ENCODE results near the gene MMP14.
"Not testable (repeated sequence)": the region's sequence is repeated elsewhere in the genome, so short reads cannot be mapped to it uniquely, and the experiment has no call there.

Gene MMP14

DNA sequence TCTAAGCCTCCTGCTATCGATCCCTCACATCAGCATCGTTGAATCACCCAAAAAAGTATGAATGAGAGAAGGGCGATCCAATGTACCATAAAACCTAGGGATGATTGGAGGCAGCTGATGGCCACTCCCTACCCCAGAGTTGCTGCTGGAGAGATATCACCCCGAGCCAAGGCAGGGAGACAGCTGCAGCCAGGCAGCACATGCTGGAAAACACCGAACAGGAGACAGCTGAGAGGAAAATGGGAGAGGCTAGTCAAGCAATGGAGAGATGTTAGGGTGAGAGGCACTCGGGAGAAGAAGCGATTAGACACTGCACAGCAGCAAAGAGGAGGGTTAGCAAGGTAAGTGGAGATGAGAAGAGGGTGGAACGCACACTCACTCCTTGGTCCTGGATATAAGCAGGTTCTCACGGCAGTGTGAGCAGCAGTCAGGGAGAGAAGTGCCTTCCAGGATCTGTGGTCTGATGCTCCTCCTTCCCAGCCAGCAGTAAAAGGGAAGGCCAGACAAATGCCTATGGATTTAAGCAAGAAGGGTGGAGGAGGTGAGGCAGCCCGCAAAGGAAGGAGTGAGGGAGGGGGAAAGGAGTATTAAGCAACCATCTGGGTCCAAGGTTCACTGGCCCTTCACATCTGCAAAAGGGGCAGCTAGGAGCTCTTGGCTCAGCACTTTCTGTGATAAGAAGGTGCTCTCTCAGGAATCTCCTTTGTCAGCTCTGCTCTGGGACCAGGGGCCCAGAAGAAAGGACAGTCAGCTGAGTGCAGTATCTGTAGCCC is 21.3 kb upstream of the MMP14 start, which contains the start of gene SLC7A7:
TSS of gene SLC7A7 (minus strand) at position 495 of the 773 bp plus-strand sequence. CDS start 2,037 bp downstream, outside the sequence.
- no peak for DNase-seq

DNA sequence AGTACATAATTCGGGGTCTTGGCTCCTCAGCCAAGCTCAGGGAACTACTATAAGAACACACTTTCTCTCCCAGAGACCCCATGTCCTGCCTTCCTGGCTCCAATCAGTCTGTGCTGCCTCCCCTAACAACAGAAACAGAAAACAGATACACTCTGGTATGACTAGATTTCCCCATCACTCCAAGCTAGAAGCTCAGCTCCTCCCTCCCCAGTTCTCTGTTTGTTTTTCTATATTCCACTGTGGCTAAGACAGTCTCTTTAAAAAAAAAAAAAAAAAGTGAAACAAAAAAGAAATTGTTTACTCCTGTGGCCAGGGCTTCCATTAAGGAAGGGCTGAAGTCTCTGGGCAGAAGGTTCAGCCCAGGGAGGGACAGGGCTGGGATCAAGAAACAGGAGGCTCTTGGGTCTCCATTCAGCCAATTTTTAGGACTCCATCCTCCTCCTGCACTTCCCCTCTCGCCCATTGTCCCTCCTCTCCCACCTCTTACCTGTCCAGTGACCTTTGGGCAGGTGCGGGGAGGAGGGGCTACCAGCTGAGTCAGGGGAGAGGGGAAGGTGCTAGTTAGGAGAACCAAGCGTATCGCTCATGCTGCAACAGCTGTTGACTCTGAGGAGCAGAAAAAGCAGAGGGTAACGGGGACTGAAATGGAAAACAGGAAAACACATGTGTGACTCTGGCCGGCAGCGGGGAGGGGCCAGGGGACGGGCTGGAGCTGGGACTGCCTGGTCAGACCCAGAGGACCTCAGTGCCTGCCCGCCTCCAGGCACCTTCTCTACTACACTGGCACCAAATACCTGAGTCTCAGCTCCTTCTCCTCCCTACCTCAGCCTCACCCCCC is 17.0 kb upstream of the MMP14 start:
- DNase-seq = no peak

DNA sequence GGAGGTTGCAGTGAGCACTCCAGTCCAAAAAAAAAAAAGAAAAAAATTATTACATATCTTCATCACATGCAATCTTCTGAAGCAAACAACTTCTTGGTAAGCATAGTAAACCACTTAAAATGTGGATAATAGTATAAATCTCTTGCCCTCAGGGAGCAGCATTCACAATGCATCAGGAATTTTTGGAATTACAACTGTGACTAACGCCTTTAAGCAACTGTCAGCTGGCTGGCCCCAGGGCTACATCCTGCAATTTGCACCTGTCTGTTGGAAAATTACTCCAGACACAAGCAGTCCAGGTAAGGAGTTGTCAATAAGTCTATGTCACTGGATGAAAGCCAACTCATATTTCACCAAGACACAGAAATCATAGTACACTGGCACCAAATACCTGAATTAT is 15.7 kb upstream of the MMP14 start:
- no peak for DNase-seq

DNA sequence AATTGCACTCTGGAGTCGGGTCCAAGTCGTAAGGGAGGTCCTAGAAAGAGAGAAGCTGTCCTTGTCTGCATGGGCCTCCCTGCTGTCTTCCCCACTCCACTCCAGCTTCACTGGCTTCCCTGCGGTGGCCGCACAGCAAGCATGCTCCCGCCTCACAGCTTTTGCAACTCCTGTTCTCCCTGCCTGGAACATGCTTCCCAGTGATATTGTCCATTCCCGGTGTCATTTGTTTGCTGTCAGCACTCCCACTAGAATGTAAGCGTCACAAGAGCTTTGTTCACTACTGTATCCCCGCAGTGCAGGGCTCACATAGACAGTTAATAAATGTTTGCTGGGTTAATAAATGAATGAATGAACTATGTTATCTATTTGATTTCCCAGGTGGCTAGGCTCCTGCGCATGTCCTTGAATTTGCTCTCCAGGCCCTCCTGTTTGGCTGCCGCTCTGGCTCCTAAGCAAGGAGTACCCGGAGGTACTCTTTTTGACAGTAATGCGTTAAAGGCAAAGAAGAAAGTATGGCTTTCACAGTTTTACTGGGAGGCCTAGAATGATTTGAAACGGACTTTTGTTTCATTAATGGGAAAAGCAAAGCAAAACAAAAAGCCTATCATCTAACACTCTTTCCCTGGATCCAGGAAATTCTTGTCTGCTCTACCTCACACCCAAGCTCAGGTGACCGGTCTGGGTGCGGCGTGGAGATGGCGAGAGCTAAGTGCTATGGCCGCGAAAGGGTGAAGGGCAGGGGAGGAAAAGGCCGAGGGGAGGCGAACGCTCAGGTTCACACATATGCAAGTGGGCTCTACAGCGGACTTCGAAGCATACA is 15.0 kb upstream of the MMP14 start:
- no peak for DNase-seq

DNA sequence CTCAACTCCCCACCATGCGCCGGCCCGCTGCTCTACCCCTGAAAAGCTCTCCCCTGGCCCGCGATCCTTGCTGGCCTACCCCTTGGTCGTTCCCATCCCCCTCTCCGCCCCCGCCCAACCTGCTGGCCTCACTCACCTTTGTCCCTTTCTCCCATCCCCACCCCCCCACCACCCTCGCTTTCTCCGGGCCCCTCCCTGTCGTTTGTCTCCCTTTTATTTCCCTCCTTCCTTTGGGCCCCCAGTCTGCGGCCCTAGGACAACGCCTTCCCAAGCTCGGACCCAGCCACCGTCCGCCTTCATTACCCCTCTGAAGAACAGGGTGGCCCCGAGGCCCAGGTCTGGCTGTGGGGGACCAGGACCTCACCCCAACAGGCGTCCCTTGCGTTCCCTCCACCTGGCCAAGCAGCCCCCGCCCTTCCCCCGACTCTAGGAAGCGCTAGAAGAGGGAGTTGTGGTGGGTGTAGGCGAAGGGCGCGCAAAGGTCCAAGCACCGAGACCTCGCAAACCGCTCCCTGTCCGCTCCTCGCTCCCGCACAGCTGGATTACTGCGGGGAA is 14.3 kb upstream of the MMP14 start:
- DNase-seq = no peak

DNA sequence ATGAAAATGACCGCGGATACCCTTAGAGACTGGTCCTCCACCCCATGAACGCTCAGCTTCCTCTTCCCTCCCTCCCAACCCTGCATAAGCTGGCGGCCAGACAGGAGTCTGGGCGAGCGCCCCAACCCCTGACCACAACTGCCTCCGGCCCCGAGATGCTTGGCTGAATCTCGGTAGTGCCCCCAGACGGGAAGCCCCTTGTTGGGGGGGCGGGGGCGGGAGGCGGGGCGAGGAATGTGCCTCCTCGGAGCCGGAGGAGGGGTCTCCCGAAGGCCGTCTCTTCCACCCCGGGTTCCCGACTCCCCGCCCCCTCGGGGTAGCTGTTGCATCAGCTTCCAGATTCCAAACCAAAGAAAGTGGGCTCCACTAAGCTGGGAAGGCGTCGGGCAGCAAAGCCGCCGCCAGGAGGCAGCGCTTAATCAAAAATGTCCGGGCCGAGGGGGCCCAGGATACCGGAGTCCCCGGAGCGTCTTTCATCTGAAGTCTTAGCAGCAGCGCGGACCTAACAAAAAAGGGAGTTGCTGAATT is 13.8 kb upstream of the MMP14 start:
- DNase-seq = peak; percentile 88

DNA sequence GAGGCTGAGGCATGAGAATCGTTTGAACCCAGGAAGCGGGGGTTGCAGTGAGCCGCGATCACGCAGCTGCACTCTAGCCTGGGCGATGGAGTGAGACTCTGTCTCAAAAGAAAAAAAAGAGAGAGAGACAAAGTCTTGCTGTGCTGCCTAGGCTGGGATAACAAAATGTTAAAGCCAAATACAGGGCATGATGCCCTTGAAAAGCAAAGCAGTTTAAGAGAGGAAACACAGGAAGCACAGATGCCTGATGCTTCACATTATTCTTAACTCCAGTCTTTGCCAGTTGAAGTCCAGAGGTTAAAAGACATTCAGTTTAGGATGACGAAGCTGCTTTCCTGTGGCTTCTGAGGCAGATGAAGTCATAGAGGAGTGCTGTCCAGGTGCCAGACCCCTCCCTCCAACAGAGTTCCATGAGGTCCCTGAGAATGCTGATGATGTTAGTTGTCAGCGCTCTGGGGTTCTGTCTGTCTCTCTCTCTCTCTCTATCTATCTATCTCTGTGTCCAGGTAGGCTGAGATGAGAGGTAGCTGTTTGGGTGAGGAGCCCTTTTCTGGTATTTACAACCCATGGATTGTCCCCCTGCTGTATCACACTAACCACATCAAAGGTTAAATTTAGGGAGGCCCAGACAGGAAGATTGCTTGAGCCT is 11.6 kb upstream of the MMP14 start:
- peak; percentile 69 for DNase-seq

DNA sequence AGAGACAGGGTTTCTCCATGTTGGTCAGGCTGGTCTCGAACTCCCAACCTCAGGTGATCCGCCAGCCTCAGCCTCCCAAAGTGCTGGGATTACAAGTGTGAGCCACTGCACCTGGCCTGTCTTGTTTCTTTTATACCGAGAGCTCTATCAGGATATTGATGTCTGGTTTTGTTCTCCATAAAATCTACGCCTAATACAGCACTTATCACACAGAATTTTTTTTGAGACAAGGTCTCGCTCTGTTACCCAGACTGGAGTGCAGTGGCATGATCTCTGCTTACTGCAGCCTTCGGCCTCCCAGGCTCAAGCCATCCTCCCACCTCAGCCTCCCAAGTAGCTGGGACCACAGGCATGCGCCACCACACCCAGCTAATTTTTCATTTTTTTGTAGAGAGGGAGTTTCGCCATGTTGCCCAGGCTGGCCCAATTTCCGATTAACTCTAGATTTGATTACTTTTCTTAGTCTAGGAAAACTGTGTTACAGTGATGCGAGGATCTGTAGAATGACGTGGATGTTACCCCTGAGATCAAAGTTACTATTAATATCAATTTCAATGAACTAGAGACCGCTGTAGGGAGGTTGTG is 7.2 kb upstream of the MMP14 start:
- DNase-seq = not testable (repeated sequence)

DNA sequence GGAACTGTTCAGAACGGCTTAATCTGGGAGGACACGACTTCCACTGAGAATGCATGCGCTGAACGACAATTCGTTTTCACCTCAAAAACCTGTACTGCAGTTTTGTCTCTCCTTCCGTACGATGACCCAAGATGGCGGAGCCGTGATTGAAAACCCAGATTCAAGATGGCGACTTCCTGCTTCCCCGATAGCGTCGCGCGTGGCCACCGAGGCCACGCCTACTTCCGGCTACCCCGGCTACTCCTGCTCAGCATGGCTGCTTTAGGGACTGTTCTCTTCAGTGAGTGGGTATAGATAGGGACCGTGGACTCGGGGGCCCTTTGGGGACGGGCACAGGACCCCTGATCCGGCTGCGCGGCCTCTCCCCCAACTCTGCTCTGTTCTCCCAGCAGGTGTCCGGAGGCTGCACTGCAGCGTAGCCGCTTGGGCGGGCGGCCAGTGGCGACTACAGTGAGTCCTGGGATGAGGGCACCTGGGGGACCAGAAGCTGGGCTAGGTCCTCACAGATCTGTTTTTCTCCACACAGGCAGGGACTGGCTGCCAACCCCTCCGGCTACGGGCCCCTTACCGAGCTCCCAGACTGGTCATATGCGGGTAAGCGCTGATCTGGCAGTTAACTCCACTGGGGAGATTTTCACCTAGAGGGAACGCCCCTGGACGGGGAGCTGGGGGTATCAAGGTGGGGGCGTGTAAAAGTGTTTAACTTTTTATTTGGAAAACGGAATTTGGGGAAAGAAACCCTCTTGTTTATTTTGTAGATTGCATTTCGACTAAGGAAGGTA is 6.5 kb upstream of the MMP14 start, which contains the start of gene MRPL52:
TSS of gene MRPL52 (plus strand) at position 227 of the 782 bp plus-strand sequence. CDS start at position 253, 26 bp downstream.
- peak; percentile 97 for DNase-seq

DNA sequence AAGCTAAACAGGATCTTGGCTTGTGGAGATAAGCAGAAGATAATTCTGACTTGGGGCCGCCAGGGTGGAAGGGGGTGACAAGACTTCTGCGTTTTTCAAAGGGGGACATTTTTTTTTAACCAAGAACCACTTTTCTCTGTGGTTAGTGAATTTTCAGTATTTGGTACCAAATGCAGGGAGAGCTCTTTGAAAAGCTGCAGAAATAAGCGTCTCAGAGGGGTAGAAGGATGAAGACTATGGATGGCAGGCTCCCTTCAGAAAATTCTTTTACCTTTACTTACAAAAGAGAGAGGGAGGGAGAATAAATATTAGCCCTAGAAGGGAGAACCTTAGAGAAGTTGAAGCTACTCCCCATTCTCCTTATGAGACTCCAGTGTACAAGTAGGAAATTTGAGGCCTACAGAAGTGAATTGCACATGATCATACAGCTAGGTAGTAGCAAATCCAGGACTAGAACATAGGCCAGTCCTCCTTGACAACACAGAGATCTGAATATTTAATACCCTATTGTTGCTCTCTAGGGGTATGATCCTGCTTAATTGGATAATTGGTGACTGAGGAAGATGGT is 5.9 kb upstream of the MMP14 start:
- peak; percentile 62 for DNase-seq

DNA sequence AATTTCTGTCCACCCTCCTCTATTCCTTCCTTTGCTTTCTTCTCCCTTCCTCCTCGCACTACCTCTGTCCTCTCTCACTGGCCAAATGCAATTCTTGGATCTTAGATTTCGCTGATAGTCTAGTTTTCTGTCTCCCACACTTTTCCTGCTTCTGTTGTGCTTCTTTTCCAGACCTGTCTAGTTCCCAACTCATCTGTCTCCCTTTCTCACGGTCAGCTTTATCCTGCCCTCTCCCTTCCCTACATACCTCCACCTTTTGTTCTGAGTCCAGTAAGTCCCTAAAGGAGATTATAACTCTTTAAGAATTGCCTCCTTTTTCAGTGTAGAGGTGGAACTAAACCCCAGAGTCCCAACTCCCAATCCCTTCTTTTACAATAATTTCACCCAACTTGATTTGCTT is 880 bp upstream of the MMP14 start:
- DNase-seq = no peak

DNA sequence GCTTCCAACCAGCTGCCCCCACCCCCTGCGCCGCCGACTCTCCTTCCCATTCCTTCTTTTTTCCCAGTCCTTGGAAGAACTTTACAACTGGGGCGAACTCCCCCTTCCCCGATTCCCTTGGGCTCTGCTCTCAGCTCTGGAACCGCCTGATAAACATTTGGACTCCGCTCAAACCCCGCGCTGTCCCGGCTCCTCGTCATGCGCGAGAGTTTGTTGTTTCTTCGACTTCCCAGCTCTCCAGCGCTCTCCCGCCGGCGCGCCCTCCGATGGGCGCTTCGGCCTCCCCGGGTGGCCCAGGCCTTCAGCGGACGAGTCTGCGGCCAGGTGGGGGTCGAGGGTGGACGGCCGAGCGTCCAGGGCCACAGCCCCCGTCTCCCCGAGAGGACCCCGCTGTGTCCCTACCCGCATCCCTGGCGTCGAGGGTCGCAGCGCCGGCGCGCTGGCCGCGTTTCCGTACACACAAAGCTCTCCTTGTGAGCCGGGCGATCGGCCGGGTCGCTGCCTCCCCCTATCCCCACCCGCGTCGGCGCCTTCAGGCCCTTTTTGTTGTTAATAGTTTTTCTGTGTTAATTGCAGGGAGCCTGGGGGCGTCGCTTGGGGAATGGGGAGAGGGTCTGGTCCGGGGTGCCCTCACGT is 847 bp downstream of the MMP14 start:
- DNase-seq = peak; percentile 72

DNA sequence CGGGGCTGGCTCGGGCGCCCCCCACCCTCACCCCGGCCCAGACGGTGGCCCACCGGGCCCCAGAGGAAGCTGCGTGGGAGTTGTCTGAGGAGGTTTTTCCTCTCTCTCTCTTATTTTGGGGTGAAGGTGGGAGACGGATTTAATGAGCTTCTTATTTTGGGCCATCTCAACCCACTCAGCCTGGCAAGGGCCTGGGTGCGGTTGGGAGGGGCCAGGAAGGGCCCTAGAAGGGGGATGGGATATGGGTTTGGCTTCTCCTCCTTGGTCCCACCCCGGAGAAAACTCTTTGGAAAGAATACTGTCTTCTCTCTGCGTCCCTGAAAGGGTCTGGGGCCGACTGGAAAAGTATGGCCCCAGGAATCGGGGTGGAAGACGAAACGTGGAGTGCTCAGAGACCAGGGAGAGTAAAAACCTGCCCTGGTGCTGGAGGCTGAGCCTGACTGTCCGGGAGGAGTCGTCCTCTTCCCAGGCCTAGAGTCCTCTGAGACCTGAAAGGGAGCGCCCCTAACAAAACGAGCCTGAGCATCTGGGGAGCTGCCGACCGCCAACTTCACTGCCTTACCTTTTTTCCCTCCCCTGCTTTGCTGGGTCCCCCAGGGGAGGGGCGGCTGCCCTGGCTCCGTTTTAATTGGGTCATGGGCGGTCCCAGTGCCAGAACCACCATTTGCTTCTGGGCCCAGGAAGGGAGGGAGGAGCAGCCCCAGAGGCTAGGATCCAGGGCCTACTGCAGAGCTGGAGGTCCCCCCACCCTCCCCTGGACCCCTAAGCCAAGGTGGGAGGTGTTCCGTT is 1.6 kb downstream of the MMP14 start:
- DNase-seq = no peak

DNA sequence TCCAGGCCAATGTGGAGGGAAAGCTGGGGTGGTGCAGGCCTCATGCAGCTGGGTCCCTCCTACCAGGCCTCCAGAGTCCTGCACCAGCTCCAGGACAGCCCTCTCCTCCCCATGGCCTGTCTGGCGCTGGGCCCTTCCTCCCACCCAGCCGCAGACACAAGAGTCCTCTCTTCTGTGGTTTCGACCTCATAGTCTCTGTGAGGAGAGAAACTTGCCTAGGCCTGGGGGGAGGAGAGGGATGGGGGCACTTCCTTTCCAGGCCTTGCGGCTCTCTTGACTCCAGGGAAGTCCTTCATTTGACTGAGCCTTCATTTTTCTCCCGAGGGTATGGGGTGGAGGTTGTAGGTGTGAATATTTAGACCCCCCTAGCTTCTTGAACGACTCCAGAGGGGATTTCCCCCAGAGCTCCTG is 2.3 kb downstream of the MMP14 start:
- DNase-seq = peak; percentile 74

DNA sequence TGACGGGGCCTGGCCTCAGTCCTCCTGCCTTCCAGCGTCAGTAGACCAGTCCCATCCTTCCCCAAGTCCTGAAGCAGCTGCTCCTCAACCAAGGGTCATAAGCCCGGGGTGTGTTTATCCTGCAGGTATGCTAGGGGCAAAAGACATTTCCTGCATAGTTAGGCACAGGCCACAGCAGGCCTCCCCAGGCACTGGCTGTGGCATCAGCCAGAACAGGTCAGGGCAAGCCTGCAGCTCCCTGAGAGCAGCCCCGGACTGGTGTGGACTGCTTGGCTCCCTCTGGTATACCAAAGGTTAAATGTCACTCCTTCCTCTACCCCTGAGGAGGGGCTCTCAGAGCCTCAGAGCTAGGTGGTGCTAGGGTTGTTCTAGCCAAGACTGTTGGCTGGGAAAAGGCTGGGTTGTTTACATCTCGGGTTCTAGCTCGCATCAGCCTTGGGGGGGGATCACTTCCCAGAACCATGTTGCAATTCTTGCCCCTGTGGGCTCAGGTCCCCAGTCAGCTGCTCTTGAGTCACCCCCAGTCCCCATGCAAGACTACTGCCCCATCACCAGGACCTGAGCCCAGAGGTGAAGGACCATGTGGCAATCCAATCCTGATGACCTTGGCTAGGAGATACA is 2.9 kb downstream of the MMP14 start:
- DNase-seq = no peak

DNA sequence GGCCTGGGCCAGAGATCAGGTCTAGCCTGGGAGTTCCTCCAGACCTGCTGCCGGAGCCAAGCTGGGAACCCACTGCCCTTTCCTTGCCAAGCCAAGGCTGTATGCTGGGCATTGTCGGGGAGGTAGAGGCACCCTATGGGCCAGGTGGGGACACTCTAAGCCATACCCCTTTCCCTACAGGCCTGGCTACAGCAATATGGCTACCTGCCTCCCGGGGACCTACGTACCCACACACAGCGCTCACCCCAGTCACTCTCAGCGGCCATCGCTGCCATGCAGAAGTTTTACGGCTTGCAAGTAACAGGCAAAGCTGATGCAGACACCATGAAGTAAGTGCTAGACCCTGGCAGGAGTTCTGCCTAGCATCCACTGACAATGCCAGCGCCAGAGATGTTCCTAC is 4.9 kb downstream of the MMP14 start:
- DNase-seq = no peak

DNA sequence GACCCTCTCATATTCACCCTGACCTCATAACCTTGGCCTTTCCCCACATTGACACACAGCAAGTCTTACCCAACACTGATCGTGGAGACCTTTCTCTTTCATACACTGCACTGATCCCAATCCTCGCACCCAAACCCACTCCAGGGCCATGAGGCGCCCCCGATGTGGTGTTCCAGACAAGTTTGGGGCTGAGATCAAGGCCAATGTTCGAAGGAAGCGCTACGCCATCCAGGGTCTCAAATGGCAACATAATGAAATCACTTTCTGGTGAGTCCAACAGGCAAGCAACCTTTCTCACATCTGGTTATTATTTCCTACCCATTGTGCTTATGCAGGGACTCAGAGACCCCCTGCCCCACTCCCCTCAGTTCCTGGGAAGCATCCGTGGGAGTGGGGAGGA is 5.4 kb downstream of the MMP14 start:
- no peak for DNase-seq

Measured in hematopoietic multipotent progenitor cell treated with erythropoietin and hydrocortisone succinate and interleukin-3 and kit ligand, for 4 days (in vitro differentiated cells).